Mesothelial cell of epicardium (in vitro differentiated cells): ENCODE data around the gene DBX2. TPM values are rescaled to one million over a fixed set of nuclear protein-coding genes. Genes with fewer than 3 reads are reported as not detected.

Source experiments
- DNase-seq, 2 experiments: peaks; one replicate each; pipeline ENCODE4 v3.0.0; 2021; ENCODE audit warnings: low spot score in 2 of 2; ENCODE audit not compliant: unreplicated experiment in 2 of 2
- H3K27ac Mint-ChIP-seq: 2 replicates; pipeline ENCODE4 v1.8.0; 2021; ENCODE audit warnings: mixed read lengths
- H3K27me3 Mint-ChIP-seq: 2 replicates; pipeline ENCODE4 v1.8.0; 2021; ENCODE audit warnings: low read depth, mixed read lengths
- H3K36me3 Mint-ChIP-seq: 2 replicates; pipeline ENCODE4 v1.8.0; 2021; ENCODE audit warnings: mixed read lengths
- H3K4me1 Mint-ChIP-seq: 2 replicates; pipeline ENCODE4 v1.8.0; 2021; ENCODE audit warnings: mixed read lengths
- H3K4me3 Mint-ChIP-seq: 2 replicates; pipeline ENCODE4 v1.8.0; 2021; ENCODE audit warnings: mild to moderate bottlenecking, moderate library complexity, mixed read lengths
- H3K9me3 Mint-ChIP-seq: 2 replicates; pipeline ENCODE4 v1.8.0; 2021; ENCODE audit warnings: mixed read lengths
- CTCF ChIP-seq: fragments of 200-600 bp; sonication (generic); IDR thresholded peaks from one replicate; pipeline ENCODE4 v1.5.0; 2021; ENCODE audit warnings: antibody characterized with exemption; ENCODE audit not compliant: unreplicated experiment
- total RNA-seq: library from RNA; stranded (reverse); gene quantifications from 3 replicates; pipeline ENCODE4 v1.2.1, GENCODE V29; 2021

DBX2 gene
- total RNA-seq, 1 donor from 2014 or later, result not detected

- Mint-ChIP-seq H3K27ac (no peak overlapping the region), H3K27me3 (peaks cover 21% of the 10 kb centered on the region), H3K4me3 (no peak overlapping the region), H3K4me1 (no peaks in the 10 kb centered on the region), H3K9me3 (peaks cover 23% of the 10 kb centered on the region), H3K36me3 (no peaks in the 10 kb centered on the region)
- DNase-seq, result no peak
- TF ChIP-seq CTCF, result no peak
Measured at GRCh38 chr12:44968965-44969364, 81.9 kb downstream of the DBX2 start.

Other genes with a start within 250 kb of the DBX2 start
- 1.9 to 2.3 TPM (median 2.1 TPM) in 3 replicates for gene NELL2, start 174.8 kb downstream of the DBX2 start, total RNA-seq
- 40.1 to 41.1 TPM (median 40.9 TPM) in 3 replicates for gene ANO6, start 165.0 kb upstream of the DBX2 start, total RNA-seq